ENCODE data around the gene BSDC1. TPM values are rescaled to one million over a fixed set of nuclear protein-coding genes. Genes with fewer than 3 reads are reported as not detected.
"Not testable (repeated sequence)": the region's sequence is repeated elsewhere in the genome, so short reads cannot be mapped to it uniquely, and the experiment has no call there.

The BSDC1 gene
- total and polyA plus RNA-seq, 2 experiments from 2014 or later, result 22.7 to 50.7 TPM

DNA sequence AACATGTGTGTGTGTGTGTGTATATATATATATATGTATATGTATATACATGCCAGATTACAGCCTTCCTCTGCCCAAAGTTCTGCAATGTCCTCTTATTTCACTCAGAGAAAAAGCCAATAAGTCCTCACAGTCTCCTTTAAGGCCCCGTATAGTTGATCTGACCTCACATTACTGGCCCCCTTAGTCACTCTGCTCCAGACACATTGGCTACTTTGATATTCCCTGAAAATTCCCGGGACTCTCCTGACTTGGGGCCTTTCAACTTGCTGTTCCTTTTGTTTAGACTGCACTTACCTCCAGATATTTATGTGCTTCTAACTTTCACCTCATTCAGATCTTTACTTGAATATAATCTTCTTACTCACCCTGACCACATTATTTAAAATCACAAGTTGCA is 4.2 kb upstream of the BSDC1 start:
- DNase-seq (ENCODE audit: low spot score) (no peak), ATAC-seq (no peak)
- no peak overlapping the region for H3K27ac Mint-ChIP-seq
- H3F3A ChIP-seq (replicated peaks; ENCODE audit: low read depth), result peaks cover 9% of the 10 kb centered on the region; the same call in 1 of the 2 replicates
- no peaks in the 10 kb centered on the region for H3K9me2 ChIP-seq (ENCODE audit: insufficient read depth)
- no peaks in the 10 kb centered on the region for H4K20me1 ChIP-seq (replicated peaks; ENCODE audit: insufficient read depth)
- H3K9me3 Mint-ChIP-seq, result peaks cover 11% of the 10 kb centered on the region; the same call in 2 of the 3 replicates
- TF ChIP-seq ZNF114 (CRISPR knock-in tag; IDR thresholded peaks at IDR 0.05) (no peak), CREB1 (CRISPR knock-in tag; IDR thresholded peaks at IDR 0.05; ENCODE audit: low read depth) (no peak), ZNF462 (CRISPR knock-in tag; IDR thresholded peaks at IDR 0.05) (no peak)
- peaks cover 12% of the 10 kb centered on the region; the same call in 2 of the 3 replicates for H3K4me1 Mint-ChIP-seq
- peaks cover 6% of the 10 kb centered on the region; the same call in 1 of the 2 replicates for H3K4me1 ChIP-seq (ENCODE audit: insufficient read depth)
- peaks cover 19% of the 10 kb centered on the region for H3K36me3 Mint-ChIP-seq (ENCODE audit: low read depth)
- no peak overlapping the region for H3K4me2 ChIP-seq
- peaks cover 13% of the 10 kb centered on the region for H3K79me2 ChIP-seq (replicated peaks; ENCODE audit: insufficient read depth)
- no peak overlapping the region; the same call in 2 of the 3 replicates for H3K4me3 Mint-ChIP-seq
- H3K36me3 ChIP-seq (ENCODE audit: insufficient read depth), result no peaks in the 10 kb centered on the region
- no peak overlapping the region for H3K27ac ChIP-seq (ENCODE audit: low read depth)
- peaks cover 16% of the 10 kb centered on the region for H3K27me3 Mint-ChIP-seq (ENCODE audit: insufficient read depth, low read depth, poor library complexity)
- H3K27me3 ChIP-seq (ENCODE audit: insufficient read depth), result no peaks in the 10 kb centered on the region
- no peak overlapping the region for H2AFZ ChIP-seq
- H3K4me3 ChIP-seq, result no peak overlapping the region

DNA sequence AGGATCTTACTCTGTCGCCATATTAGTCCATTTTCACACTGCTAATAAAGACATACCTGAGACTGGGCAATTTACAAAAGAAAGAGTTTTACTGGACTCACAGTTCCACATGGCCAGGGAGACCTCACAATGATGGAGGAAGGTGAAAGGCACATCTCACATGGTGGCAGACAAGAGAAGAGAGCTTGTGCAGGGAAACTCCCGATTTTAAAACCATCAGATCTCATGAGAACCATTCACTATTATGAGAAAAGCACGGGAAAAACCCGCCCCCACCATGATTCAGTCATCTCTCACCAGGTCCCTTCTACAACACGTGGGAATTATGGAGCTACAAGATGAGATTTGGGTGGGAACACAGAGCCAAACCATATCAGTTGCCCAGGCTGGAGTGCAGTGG is 2.3 kb upstream of the BSDC1 start:
- not testable (repeated sequence) for DNase-seq (ENCODE audit: low spot score); H4K20me1 ChIP-seq (replicated peaks; ENCODE audit: insufficient read depth); ATAC-seq; H3K4me3 Mint-ChIP-seq; H3K4me3 ChIP-seq; H3K4me2 ChIP-seq; H3K4me1 ChIP-seq (ENCODE audit: insufficient read depth); H3F3A ChIP-seq (replicated peaks; ENCODE audit: low read depth); H3K36me3 ChIP-seq (ENCODE audit: insufficient read depth); H3K9me2 ChIP-seq (ENCODE audit: insufficient read depth); H3K27ac ChIP-seq (ENCODE audit: low read depth); H3K27me3 ChIP-seq (ENCODE audit: insufficient read depth); H3K27ac Mint-ChIP-seq; H2AFZ ChIP-seq
- peaks cover 32% of the 10 kb centered on the region for H3K79me2 ChIP-seq (replicated peaks; ENCODE audit: insufficient read depth)
- H3K4me1 Mint-ChIP-seq, result peaks cover 18% of the 10 kb centered on the region; the same call in 2 of the 3 replicates
- H3K36me3 Mint-ChIP-seq (ENCODE audit: low read depth), result peaks cover 19% of the 10 kb centered on the region
- H3K27me3 Mint-ChIP-seq (ENCODE audit: insufficient read depth, low read depth, poor library complexity), result peaks cover 16% of the 10 kb centered on the region
- H3K9me3 Mint-ChIP-seq, result peaks cover 11% of the 10 kb centered on the region; the same call in 2 of the 3 replicates

Measured in GM23338 (cell line).